Measurements from ENCODE around the gene RYR2. TPM values are rescaled to one million over a fixed set of nuclear protein-coding genes. Genes with fewer than 3 reads are reported as not detected.

The RYR2 gene
- under 0.01 and 0.03 TPM in 2 replicates for polyA plus RNA-seq (2012; rRNA removed)
- 0.04 and 0.07 TPM in 2 replicates for polyA plus RNA-seq (2012; cell fraction: cytosol; rRNA removed)
- polyA plus RNA-seq (2012; cell fraction: nucleus; rRNA removed) = 0.01 TPM in 2 replicates

DNA sequence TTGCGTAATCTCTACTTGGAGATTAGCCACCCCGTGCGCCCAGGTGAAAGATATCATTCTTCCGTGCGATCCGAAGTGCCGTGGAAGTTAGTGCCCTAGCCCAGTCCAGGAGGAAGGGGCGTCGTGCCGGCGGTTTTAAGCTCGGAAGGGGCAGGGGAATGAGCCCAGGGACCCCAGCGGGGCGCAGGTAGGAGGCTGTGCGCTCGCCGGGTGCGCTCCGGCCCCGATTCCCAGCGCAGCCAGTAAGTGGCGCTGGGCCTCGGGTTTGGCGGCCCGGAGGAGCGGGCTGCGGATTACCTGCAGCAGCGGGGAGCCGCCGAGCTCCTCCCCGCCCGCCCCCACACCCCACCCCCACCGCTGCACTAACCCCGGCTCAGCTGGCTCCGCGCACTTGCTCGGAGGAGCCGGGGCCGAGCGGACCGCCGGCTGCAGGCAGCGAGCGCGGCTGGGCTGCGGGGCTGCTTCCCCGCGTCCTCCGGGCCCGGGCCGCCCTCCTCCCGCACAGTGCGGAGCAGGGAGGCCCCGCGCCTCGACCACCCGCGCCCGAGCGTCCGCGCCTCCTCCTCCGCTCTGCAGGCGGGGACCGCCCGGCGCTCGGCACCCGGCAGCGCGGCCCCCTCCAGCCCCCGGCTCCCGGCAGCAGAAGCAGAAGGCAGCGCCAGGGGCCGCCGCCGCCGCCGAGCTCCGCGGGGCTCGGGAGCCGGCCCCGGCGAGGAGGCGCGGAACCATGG lies at the start of gene RYR2:
RYR2 (plus strand) TSS at position 390 of the 731 bp plus-strand sequence; CDS start at position 728, 338 bp downstream.
- CTCF ChIA-PET = interaction anchor here (0.6 to 6.5 kb wide), 39 partner anchors 9 to 546 kb away, joined by 3 to 72 read pairs (median 4); partner anchors contain the start of gene MTR
- POLR2A ChIA-PET = interaction anchor here (1.6 kb wide), 1 partner anchor 135 kb away, joined by 4 read pairs; no protein-coding TSS in a partner anchor

More for the DNA sequence above, at the start of gene RYR2:
- Histone ChIP-seq H3K79me2 (ENCODE audit: insufficient read depth) (no peaks in the 10 kb centered on the region), H3K9me2 (no peaks in the 10 kb centered on the region), H3F3A (replicated peaks; ENCODE audit: insufficient read depth) (no peaks in the 10 kb centered on the region), H3K4me1 (ENCODE audit: control insufficient read depth in 1 of 2, insufficient read depth in 2 of 2, low read depth in 1 of 2, low read length in 1 of 2) (peaks cover 0 to 7% of the 10 kb centered on the region in 2 experiments; a peak in 2 of 4 replicates), H3K9ac (no peak within 1 kb of the TSS), H3K4me3 (ENCODE audit: low read depth in 2 of 2, low read length in 1 of 2) (peak within 1 kb of the TSS in 1 of 2 experiments; percentile 50; a peak in 3 of 4 replicates), H4K20me1 (ENCODE audit: insufficient read depth) (no peaks in the 10 kb centered on the region), H3K9me3 (no peaks in the 10 kb centered on the region), H3K36me3 (replicated peaks in 1 of 2; ENCODE audit: control insufficient read depth in 1 of 2, insufficient read depth in 2 of 2, low read length in 1 of 2) (no peaks in the 10 kb centered on the region), H2AFZ (ENCODE audit: low read depth) (no peak within 1 kb of the TSS), H3K27ac (ENCODE audit: low read depth in 2 of 2, low read length in 1 of 2) (no peak within 1 kb of the TSS; a peak in 1 of 4 replicates), H3K27me3 (ENCODE audit: insufficient read depth) (no peaks in the 10 kb centered on the region), H3K4me2 (no peak within 1 kb of the TSS)
- 12% methylated on average over 21 of the region's 87 CpGs for WGBS (ENCODE audit: low lambda C conversion rate)
- TF ChIP-seq YY1 (IDR thresholded peaks at IDR 0.05; ENCODE audit: low read depth) = no peak
- TF ChIP-seq SMC3 (IDR thresholded peaks at IDR 0.05; ENCODE audit: low read depth, low read length) = peak; percentile 37; the same call in 1 of the 2 replicates
- TF ChIP-seq, protein P1, sequence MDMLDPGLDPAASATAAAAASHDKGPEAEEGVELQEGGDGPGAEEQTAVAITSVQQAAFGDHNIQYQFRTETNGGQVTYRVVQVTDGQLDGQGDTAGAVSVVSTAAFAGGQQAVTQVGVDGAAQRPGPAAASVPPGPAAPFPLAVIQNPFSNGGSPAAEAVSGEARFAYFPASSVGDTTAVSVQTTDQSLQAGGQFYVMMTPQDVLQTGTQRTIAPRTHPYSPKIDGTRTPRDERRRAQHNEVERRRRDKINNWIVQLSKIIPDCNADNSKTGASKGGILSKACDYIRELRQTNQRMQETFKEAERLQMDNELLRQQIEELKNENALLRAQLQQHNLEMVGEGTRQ (IDR thresholded peaks at IDR 0.05; ENCODE audit: borderline replicate concordance, low read depth, low read length) = no peak
- TF ChIP-seq SIN3A (IDR thresholded peaks at IDR 0.05; ENCODE audit: borderline replicate concordance, low read depth, low read length) = no peak
- TF ChIP-seq ZBTB33 (IDR thresholded peaks at IDR 0.05; ENCODE audit: borderline replicate concordance, low read depth) = no peak
- TF ChIP-seq FOSL2 (IDR thresholded peaks at IDR 0.05; ENCODE audit: borderline replicate concordance, low read depth) = no peak
- TF ChIP-seq, protein P2, sequence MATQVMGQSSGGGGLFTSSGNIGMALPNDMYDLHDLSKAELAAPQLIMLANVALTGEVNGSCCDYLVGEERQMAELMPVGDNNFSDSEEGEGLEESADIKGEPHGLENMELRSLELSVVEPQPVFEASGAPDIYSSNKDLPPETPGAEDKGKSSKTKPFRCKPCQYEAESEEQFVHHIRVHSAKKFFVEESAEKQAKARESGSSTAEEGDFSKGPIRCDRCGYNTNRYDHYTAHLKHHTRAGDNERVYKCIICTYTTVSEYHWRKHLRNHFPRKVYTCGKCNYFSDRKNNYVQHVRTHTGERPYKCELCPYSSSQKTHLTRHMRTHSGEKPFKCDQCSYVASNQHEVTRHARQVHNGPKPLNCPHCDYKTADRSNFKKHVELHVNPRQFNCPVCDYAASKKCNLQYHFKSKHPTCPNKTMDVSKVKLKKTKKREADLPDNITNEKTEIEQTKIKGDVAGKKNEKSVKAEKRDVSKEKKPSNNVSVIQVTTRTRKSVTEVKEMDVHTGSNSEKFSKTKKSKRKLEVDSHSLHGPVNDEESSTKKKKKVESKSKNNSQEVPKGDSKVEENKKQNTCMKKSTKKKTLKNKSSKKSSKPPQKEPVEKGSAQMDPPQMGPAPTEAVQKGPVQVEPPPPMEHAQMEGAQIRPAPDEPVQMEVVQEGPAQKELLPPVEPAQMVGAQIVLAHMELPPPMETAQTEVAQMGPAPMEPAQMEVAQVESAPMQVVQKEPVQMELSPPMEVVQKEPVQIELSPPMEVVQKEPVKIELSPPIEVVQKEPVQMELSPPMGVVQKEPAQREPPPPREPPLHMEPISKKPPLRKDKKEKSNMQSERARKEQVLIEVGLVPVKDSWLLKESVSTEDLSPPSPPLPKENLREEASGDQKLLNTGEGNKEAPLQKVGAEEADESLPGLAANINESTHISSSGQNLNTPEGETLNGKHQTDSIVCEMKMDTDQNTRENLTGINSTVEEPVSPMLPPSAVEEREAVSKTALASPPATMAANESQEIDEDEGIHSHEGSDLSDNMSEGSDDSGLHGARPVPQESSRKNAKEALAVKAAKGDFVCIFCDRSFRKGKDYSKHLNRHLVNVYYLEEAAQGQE (IDR thresholded peaks at IDR 0.05; ENCODE audit: low read depth, low read length) = no peak
- peak; percentile 68 for TF ChIP-seq RAD21 (IDR thresholded peaks at IDR 0.05; ENCODE audit: low read length)
- DNase-seq = peak; percentile 88

All from SK-N-SH (cell line).